HG03378 (cell line): ENCODE data around the gene DICER1.

Experiments used
- ATAC-seq: cut with Tn5 transposase; IDR thresholded peaks from one replicate; pipeline ENCODE4 v1.9.1; 2021; ENCODE audit warnings: mild to moderate bottlenecking, moderate library complexity; ENCODE audit not compliant: unreplicated experiment

Gene DICER1

DNA sequence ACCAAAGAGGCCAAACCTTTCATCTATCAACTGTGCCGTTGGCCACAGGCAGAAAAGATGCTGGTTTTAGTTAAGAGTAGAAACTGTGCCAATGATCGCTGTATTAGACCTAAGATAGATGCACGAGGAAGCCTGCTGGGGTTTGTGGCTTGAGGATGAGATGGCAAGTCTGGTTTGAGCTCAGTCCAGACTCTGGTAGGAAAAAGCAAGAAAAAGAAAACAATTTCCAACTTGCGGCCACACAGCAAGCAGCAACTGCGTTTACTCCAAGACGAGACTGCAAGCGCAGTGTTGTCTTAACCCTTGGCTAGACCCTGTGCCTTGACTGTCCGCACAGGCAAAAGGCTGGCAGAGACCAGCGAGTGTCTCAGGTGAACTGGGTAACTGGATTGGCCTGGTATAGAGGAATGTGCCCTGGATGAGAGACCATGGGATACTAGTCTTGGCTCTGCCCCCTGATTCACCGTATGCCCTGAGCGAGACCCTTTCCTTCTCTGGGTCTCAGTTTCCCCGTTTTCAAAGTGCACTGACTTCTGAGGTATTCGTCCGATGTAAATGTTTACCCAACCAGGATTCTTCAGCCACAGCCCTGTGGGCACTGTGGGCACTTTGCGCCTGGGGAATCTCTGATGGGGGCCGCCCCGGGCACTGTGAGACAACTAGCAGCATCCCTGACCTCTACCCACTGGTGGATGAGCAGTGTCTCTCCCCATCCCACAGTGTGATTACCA lies 113.4 kb downstream of the DICER1 start:
- no peak for ATAC-seq

DNA sequence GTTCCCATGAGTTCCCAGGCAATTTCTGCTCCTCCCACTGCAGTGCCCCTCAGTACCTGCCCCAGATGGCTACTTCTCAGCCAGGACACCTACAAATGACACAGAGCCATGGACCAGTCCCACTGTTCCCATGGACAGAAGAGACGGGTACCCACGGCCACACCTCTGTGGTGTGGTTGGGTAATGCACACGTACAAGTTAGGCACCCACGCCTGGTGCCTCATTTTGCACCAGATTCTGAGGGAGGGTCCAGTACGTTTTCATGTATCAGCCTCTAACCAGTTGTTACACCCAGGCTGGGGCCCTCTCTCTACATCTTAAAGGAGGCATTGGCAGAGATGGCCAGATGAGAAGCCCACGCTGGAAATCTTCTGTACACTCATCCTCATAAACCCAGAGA lies 114.0 kb downstream of the DICER1 start:
- ATAC-seq: no peak

DNA sequence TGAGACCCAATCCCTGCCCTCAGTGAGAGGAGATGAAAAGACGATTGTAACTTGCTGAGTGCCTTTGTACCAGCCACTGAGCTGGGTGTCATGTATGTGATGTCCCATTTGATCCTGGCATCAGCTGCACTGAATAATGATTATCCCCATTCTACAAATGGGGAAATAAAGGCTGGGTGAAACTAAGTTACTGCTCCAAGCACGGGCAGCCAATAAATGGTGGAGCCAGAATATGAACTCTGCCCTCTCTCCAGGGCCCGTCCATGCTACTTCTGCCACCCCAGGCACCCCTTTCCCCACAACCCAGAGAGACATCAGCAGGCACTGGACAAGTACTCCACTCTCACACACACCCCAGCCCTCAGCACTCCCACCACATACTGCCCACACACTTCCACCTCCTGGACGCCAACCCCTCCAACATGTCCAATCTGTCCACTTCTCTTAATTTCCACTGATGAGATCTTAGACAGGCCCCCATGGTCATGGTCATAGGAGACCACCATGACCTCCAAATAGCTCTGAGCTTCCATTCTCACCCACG lies 115.8 kb downstream of the DICER1 start:
- no peak for ATAC-seq

DNA sequence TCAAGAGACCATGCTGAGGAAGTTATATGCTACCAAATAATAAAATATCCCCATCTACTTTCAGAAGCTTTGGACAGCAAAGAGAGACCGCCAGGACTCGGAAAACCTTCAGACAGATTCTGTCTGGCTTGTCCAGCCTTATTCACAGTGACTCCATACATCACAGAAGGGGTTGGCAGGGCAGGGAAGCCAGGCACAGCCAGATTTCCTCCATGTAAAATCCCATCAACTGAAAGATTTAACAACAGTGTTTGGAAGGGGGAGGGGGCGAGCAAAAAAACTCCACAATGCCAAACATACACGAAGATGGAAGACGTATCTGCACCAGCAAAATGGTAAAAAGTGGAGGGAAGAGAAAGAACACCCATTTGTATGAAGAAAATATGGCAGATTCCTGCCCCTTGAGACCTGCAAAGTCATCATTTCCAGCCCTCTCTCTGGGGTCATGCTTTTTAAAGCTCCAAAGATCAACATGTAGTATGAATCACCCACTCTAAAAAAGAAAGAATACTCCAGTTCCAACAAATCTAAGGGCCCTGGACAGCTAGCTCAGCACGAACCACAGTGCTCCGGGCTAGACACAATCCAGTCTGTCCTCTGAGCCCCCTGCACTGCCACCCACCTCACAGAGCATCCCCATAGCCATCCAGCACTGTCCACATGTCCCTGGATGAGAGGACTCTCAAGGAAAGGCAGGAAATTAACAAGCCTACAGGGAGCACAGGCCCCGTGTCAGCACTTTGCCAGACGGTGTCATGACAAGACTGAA lies 116.4 kb downstream of the DICER1 start:
- no peak for ATAC-seq

DNA sequence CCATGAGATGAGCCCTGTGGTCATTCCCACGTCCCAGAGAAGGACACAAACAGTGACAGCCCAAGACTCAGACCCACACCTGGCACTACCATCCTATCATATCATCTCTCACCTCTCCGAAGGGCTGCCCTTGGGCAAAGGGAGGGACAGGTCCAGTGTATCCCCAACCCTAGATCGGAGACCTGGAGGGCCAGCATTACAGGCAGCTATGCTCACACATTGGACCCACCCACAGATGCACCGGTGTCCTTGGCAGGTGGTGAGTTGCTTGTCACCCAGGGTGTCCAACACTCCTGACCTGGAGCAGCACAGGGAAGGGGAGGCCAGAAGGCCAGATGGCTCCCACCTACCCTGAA lies 117.4 kb downstream of the DICER1 start:
- no peak for ATAC-seq

DNA sequence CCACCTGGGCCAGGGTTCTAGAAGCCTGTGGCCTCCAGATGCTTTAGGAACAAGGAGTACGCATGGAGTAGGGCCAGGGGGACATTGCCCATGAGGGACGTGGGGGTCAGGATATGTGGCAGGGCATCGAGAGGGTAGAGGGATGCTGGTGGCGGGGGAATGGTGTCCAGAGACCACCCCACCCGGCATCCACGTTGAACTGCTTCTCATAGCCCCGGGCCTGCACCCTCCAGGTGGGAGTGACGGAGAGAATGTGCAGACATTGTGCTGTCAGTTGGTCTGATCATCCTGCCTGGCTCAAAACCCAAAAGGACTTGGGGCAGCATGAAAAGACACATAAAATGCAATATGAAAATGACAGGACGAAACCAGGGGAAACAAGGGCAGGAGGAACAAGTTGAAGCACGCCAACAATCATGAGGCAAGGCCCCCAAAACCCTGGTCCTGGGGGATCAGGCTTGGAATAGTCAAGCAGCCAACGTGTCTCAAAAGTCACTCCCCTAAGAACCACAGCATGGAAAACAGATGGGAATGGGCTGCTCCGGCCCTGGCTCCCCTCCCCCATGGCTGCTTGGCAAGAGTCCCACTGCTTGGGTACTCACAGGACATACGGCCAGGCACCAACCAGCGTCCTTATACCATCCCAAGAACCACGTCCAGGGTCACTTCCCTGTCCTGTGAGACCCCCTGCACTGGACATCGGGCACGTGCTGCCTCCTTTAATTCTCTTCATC lies 117.9 kb downstream of the DICER1 start:
- ATAC-seq: no peak

DNA sequence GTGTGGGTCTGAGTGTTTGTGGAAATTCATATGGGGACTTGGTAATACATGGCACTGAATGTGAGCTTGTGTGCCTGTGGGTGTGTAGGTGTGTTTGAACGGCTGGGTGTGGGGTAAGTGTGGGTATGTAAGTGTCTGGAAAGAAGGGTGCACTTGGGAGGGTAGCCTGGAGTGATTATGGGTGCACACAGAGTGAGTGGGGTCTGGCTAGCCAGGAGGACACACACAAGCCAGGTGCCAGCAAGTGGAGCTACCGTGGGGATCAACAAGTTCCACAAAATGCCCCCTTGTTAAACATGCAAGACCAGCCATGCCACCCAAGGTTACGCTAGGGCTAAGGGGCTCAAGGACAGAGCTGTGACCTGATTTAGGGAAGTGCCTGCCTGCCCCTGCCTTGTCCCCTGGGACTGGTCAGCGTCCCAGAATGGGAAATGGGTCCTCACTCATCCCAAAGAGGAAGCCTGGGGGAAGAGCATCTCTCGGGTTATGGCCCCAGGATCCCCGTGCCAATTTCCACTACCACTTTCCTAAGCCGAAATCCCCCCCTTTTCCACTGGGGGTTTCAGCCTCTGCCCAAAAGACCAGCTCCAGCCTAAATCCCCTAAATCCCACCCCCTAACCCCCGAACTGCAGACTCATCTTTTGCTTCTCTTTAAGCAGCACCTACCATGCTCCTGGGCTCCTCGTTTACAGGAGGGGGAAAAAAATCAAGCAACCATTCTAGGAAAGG lies 118.6 kb downstream of the DICER1 start:
- no peak for ATAC-seq

DNA sequence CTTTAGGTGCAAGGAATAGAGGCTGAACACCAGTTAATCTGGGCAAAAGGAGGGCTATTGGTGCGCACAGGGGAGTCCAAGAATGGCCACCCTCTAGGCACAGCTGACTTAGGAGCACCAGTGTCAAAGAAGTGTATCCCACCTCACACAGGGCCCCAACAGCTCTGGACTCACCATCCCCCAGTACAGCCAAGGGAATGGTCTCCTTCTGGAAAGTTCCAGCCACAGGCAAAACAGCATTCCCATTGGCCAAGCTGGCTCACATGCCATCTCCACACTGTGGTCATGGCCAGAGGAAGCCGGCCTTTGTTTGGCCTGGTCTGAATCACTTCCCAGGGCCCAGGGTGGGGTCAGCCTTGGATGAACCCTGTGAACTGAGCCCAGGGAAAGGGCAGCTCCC lies 120.1 kb downstream of the DICER1 start:
- ATAC-seq: no peak
